Measurements from ENCODE around the gene ABCC6. TPM values are rescaled to one million over a fixed set of nuclear protein-coding genes. Genes with fewer than 3 reads are reported as not detected.

Gene ABCC6
- total RNA-seq, 1 experiment from 2014 or later, result 1.1 TPM

- Histone ChIP-seq H3K79me2 (ENCODE audit: insufficient read depth, low read length) (no peaks in the 10 kb centered on the region), H2BK20ac (ENCODE audit: low read depth, low read length, poor library complexity, severe bottlenecking) (no peak overlapping the region), H2BK15ac (ENCODE audit: low read depth, low read length) (no peak overlapping the region), H3K18ac (ENCODE audit: insufficient read length, low read depth, low read length) (no peak overlapping the region), H3K4me1 (ENCODE audit: insufficient read depth, low read length) (no peaks in the 10 kb centered on the region), H3K9me3 (ENCODE audit: control insufficient read depth, low read depth, low read length) (no peaks in the 10 kb centered on the region), H2BK12ac (ENCODE audit: insufficient read length, low read depth, low read length) (no peak overlapping the region), H3K56ac (ENCODE audit: insufficient read length, low read depth, low read length) (no peak overlapping the region), H2BK5ac (ENCODE audit: insufficient read length, low read length) (no peak overlapping the region), H3K27me3 (ENCODE audit: insufficient read depth, low read length) (no peaks in the 10 kb centered on the region), H3K4me2 (ENCODE audit: insufficient read depth, insufficient read length, low read length) (no peak overlapping the region), H4K5ac (ENCODE audit: insufficient read length, low read depth, low read length) (no peak overlapping the region), H3K27ac (ENCODE audit: insufficient read length, low read depth, low read length) (no peak overlapping the region), H3K23me2 (ENCODE audit: insufficient read length, low read depth, low read length, poor library complexity, severe bottlenecking) (no peaks in the 10 kb centered on the region), H4K8ac (replicated peaks; ENCODE audit: insufficient read length, low read depth, low read length) (no peak overlapping the region), H3K79me1 (ENCODE audit: insufficient read depth, low read depth, low read length, poor library complexity, severe bottlenecking) (no peaks in the 10 kb centered on the region), H2AK5ac (ENCODE audit: insufficient read length, low read length) (no peak overlapping the region), H4K20me1 (ENCODE audit: control insufficient read depth, insufficient read depth, insufficient read length) (no peaks in the 10 kb centered on the region), H3K14ac (ENCODE audit: insufficient read depth, low read length) (no peak overlapping the region; the same call in 1 of the 2 replicates), H3K23ac (ENCODE audit: insufficient read length, low read depth, low read length) (no peak overlapping the region), H4K91ac (ENCODE audit: insufficient read length, low read depth, low read length) (no peak overlapping the region), H2BK120ac (ENCODE audit: low read depth, low read length, poor library complexity, severe bottlenecking) (no peak overlapping the region), H2AFZ (ENCODE audit: low read length) (no peak overlapping the region), H3K4ac (ENCODE audit: low read depth, low read length) (no peak overlapping the region), H3T11ph (ENCODE audit: low read length) (no peak overlapping the region), H3K9ac (ENCODE audit: extremely low read depth, insufficient read length, low read length) (no peak overlapping the region)
- no peak for DNase-seq
- no CpG with 5 or more reads among the region's 10 CpGs for WGBS (ENCODE audit: extremely low coverage, insufficient read length, low lambda C conversion rate)
- TF ChIP-seq CTCF (conservative IDR thresholded peaks at IDR 0.05), result no peak
- Mint-ChIP-seq H3K36me3 (ENCODE audit: insufficient read depth in 1 of 3, low read depth in 3 of 3) (peaks cover 3 to 8% (median 6%) of the 10 kb centered on the region in 3 experiments; a peak in 3 of 7 replicates), H3K4me3 (no peak overlapping the region), H3K4me1 (peaks cover 3 to 7% of the 10 kb centered on the region in 2 experiments), H3K27ac (no peak overlapping the region; a peak in 1 of 7 replicates), H3K9me3 (no peaks in the 10 kb centered on the region), H3K27me3 (ENCODE audit: low read depth) (peaks cover 1% of the 10 kb centered on the region; the same call in 1 of the 2 replicates)
Measured at GRCh38 chr16:16149710-16150116, 73.6 kb downstream of the ABCC6 start.
